GM19372 (cell line): Measurements from ENCODE around the gene RNU1-2.
"Not testable (repeated sequence)": the region's sequence is repeated elsewhere in the genome, so short reads cannot be mapped to it uniquely, and the experiment has no call there.

ENCODE experiments used
- ATAC-seq: cut with Tn5 transposase; IDR thresholded peaks from one replicate; pipeline ENCODE4 v1.9.1; 2021; ENCODE audit warnings: mild to moderate bottlenecking, low read depth, moderate library complexity; ENCODE audit not compliant: unreplicated experiment

RNU1-2 gene

DNA sequence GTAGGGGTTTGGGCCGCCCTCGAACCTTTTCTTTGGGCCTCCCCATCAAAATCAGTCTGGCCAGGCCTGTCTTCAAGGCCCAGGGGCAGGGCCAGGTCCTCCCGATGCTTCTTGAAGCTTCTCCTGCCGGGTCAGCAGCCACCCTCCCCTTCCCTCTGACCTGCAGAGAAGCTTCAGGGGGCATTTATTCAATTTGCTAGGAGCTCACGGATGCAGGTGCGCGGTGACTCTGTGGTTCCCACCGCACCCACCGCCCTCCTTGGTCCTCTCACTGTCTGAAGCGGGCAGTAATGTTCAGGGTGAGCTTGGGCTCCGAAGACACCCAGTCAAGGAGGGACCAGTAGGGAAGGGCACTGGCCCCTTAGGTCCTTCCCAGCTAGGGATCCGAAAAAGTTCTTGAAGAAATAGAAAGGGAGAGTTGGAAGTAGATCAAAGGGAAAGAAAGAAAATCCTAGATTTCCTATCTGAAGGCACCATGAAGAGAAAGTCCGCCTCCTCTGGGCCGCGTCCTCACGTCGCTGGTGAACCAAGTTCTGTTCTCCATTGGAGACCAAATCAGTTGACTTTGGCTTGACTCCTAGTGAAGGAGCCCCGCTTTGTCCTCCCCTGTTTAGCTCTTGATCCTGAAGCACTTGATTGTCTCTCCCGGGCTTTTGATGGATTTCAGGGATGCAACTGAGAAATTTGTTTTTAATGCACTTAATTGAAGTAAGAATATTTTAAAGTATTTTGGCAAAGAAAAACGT is 8.7 kb upstream of the RNU1-2 start:
- ATAC-seq = no peak

DNA sequence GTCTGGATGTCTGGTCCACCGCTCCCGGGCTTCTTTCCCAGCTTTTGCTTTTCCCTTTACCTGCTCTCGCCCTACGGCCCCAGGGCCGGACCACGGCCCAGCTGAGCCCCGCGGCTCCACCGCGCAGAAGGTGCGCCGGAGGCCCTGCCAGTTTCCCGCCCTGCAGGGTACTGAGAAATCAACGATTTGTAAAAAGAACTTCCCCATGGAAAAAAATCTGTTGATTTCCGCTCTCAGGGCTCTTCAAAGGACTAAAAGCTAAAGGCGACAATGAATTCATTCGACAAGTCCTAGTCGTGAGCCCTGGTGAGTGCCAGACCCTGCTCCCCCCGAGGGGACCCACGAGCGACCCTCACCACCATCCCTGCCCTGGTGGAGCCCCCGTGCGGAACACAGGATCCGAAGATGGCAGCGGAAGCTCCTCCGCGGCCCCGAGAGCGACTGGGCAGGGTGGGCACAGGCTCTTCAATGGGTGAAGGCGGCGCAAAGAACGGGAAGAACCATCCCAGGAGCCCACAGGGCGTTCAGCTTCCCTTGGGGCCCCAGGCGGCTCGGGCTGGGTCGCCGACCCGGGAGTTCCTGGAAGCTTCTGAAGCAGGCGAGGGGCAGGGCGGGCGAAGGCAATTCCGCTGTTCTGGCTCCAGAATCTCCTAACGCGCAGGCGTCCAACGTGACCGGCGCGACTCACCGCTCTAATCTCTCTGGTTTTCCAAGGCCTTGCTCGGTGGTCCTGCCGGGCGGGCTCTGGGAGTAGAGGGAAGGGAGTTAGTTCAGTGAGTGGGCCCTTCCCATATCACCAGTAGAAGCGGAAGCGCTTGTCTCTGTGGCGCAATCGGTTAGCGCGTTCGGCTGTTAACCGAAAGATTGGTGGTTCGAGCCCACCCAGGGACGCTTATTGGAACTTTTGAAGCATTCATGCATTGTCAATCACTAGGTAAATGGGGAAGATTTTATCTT is 6.6 kb upstream of the RNU1-2 start:
- ATAC-seq = no peak

DNA sequence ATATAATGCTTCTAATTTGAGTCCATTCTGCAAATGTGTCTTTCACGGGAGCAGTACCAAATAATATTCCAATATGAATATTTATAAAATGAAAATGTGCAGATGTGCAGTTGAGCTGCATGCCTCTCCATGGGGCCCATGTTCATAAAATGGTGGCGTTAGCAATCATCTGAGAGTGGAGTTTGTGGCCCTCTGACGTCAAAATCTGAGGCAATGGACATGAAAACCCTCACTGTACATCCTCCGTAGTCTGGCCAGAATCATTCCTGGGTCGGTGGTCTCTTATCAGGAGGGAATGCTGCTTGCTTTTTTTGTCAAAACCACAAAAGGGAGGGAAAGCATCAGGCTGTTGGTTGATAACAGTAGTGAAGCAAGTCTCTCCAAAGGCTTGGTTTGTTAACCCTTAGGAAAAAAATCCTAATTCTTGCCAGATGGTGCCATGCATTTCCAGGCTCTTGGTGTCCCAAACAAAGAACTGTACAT is 5.2 kb upstream of the RNU1-2 start:
- not testable (repeated sequence) for ATAC-seq

DNA sequence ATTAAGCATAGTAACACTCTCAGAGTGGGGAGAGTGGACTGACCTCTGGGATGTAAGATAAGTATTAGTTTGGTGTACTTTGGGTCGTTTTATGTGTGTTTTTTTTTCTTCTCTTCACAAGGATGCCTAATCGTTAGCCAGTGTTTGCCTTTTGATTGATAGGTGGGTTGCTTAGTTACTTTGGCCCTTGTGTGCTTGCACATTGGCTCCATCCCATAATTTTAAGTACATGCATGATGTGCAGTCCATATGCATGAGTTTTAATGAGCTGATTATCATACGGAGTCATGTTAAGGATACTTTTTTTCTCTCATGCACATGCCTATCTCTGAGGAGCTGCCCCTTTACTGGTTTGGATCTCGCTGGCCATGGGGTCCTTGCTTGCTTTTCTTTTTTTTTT is 4.7 kb upstream of the RNU1-2 start:
- not testable (repeated sequence) for ATAC-seq

DNA sequence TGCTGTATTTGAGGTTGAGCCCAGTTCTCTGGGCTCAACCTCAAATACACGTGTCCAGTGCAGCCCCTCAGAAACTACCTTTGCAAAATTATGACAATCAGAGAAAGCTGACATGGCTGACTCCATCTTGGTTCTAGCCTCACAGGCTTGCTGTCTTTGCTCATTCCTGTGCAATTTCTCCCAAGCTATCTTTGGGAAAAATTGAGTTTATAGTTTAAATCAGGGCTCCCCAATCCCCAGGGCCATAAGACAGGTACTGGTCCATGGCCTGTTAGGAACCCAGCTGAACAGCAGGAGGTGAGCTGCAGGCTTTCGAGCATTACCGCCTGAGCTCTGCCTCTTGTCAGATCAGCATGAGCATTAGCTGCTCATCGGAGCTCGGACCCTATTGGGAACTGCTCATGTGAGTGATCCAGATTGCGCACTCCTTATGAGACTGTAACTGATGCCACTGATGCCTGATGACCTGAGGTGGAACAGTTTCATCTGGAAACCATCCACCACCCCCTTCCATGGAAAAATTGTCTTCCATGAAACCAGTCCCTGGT is 2.7 kb upstream of the RNU1-2 start:
- not testable (repeated sequence) for ATAC-seq

DNA sequence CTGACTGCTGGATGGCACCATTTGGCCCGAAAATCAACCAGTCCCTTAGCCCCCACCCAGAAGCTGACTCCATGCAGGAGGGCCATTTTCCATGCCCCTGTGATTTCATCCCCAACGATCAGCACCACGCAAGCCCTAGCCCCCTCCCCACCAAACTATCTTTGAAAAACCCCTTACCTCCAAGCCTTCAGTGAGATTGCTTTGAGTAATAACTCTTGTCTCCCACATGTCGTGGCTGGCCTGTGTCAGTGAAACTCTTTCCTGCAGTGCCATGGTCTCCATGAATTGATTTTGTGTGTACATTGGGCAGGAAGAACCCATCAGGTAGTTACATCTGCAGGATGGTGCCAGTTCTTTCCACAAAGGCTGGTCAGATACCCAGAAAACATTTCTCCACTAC is 2.0 kb upstream of the RNU1-2 start:
- not testable (repeated sequence) for ATAC-seq

DNA sequence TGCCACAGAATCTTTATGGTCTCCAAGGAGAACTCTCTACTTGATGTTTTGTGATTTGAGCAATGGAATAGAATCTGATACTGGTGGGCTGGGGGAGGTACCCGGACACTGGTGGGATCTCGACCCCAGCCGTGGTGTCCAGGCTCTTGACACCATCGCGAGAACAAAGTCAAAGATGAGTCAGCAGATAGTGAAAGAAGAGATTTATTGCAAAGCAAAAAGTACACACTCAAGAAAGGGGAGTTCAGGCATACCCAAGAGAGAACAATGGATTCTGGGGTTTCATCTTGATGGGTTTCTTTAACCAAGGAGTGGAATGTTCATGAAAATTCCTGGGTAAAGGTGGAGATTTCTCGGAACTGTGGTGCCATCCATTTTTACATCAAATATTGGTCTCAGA is 1.4 kb upstream of the RNU1-2 start:
- not testable (repeated sequence) for ATAC-seq

DNA sequence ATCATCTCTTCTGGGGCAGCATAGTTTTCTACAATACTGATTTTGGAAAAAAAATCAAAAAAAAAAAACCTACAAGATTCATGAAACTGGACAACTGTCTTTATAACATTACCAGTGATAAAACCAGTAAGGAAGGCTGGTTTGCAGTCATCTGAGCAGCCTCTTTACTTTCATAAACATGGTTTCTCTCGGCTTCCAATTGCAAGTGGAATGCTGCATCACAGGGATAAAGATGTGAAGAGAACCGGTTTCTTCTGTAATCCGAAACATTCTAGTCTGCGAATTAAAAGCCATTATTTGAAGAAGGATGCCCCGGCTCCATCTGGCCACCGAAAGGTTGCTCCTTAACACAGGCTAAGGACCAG is 565 bp upstream of the RNU1-2 start:
- not testable (repeated sequence) for ATAC-seq

DNA sequence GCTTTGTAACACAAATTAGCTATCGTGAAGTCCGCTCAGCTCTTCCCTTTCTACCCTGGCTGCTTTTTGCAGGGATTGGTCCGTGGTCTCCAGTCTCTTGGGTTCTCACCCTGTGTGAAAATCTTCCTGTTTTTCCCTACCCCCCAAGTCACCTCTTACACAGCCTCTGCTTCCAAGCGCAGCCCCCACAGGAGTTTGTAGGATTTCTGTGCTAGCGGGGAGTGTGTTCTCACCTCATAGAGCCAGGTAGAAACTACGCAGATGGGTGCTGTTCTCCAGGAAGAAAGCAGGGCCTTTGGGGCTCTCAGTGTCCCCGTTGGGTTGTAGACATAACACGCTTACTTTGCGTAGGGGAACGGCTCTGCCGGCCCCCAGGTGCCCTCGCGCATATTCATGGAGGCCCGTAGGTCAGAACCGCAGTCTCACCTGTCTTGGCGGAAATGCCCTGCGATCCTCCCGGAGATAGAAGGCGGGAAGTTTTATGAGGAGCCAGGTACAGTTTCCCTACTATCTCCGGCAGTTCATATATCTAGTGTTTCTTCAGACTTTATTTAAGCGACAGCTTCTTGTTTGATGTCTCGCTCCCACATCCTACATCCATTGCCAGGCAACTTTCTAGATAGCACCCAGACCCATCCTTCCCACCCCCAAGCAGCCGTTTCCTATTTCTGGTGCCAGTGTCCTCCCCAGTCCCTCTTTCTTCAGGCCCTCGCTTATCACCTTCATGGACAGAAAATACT is 706 bp downstream of the RNU1-2 start:
- not testable (repeated sequence) for ATAC-seq

DNA sequence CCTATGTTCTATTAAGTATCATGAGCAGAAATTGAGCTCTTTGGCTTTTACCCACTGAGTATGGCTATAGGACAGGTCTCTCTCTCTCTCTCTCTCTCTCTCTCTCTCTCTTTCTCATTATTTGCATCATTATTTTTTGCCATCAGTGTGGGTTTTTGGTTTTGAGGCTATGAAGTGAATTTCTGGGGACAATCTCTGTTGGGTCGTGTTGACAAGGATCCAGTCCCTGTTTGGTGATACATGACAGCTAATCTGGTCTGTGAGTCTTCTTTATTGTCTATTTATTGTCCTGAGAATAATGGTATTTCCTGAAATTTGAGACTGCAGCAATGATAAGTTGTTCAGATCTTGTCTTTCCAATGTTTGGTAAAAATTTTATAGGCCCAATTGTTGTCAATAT is 1.9 kb downstream of the RNU1-2 start:
- not testable (repeated sequence) for ATAC-seq

DNA sequence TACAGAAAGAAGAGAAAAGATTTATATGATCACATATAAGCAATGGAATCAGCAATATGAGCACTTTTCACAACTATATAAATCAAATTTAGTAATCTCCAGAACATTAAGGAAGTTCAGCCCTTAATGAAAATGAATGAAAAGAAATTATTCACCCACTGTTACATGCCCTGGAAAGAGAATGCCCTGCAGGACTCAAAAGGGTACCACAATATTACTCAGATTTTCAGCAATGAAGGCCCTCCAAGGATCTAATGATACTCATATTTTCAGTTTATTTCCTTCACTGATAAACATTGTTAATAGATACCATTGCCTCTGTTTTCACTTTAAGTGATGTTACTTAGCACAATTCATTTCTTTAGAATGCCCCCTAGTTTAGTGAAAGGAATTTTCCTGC is 2.5 kb downstream of the RNU1-2 start:
- not testable (repeated sequence) for ATAC-seq

DNA sequence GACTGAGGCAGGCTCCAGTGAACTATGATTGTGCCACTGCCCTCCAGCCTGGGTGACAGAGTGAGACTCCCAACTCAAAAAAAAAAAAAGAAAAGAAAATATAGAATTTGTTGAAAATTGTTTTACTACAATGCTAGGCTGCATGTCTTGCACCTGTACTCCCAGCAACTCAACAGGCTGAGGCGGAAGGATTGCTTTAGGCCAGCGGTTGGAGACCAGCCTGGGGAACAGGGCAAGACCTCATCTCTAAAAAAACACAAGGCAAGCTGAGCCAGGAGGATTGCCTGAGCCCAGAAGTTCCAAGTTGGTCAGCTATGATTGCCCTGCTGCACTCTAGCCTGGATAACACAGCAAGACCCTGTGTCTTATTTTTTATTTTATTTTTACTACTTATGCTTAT is 3.2 kb downstream of the RNU1-2 start:
- ATAC-seq = not testable (repeated sequence)

DNA sequence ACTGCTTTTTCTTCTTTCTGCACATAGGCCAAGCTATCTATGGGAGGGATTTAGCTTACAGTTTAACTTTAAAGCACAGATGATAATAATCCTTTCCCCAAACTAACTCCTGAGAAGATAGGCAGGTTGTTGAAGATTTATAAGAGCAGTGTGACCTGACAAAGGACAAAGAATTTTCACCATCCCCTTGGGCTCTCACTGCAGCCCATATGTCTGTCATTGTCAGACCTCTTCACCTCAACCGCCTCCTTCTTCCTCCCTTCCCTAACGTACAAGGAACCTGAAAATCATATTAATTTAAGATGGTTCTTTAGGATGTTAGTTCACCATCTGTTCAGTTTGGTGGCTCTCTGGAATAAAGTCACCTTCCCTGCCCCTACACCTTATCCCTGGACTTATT is 5.0 kb downstream of the RNU1-2 start:
- ATAC-seq = no peak

DNA sequence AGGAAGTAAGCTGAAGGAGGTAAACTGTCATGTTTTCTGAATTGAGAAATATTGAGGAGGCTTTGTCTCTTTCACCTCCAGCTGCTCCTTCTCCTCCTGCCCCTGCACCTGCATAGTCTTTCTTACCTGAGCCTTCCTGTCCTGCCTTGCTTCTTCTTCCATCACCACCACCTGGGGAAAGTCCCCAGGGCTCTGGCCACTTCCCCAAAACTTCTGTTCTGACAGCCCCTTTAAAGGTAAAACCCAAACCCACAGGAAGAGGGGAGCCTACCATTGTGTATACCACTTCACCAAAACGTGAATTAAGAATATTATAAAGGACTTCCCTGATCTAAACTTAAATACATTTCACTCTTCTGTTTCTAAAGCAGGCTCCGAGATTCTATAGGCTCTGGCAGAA is 5.6 kb downstream of the RNU1-2 start:
- not testable (repeated sequence) for ATAC-seq

DNA sequence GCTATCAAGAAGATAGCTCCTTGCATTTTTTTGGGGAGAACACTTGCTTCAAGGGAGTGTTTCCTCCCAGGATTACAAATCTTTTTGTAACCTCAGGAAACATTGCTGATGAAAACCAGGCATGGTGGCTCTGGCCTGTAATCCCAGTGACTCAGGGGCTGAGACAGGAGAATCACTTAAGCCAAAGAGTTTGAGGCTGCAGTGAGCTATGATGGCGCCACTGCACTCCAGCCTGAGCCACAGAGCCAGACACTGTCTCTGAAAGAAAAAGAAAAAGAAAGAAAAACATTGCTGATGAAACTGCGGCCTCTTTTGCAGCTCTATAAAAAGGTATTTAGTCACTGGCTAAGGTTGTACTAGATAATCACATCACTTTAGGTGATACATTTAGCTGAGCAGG is 7.3 kb downstream of the RNU1-2 start:
- no peak for ATAC-seq

DNA sequence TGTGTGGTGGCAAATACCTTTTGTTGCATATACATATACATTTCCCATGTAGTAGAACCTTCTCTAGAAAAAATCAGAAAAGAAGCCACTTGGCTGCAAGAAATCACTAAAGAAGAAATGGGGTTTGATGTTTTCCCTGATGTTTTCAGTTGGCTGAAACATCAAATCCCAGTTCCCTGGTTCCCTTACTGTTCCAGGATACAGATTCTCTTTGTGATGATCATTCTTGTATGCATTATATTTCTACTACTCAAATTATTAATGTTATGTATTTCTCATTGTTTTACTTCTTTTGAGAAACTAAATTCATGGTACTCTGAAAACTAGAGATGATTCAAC is 7.6 kb downstream of the RNU1-2 start:
- no peak for ATAC-seq

DNA sequence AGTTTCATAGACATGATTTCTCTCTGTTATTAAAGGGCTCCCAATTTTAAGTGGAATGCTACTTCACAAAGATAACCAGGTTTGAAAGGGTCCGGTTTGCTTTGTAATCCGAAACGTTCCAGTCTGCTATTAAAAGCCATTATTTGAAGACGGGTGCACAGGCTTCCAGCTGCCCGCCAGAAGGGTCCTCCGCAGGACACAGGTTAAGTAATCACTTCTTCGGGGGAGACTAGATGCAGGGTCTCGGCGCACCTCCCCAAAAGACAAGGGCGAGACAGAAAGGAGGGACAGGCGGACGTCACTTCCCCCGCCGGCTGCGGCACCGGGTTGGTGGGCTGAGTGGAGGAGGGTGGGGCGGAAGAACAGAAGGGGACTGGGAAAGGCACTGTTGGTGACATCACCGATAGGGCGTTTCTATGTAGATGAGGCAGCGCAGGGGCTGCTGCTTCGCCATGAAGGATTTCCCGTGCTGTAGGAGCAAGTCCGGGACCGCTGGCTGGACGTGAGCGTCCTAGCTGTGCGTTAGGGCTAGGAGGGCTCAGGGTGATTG is 8.9 kb downstream of the RNU1-2 start:
- peak; percentile 82 for ATAC-seq

DNA sequence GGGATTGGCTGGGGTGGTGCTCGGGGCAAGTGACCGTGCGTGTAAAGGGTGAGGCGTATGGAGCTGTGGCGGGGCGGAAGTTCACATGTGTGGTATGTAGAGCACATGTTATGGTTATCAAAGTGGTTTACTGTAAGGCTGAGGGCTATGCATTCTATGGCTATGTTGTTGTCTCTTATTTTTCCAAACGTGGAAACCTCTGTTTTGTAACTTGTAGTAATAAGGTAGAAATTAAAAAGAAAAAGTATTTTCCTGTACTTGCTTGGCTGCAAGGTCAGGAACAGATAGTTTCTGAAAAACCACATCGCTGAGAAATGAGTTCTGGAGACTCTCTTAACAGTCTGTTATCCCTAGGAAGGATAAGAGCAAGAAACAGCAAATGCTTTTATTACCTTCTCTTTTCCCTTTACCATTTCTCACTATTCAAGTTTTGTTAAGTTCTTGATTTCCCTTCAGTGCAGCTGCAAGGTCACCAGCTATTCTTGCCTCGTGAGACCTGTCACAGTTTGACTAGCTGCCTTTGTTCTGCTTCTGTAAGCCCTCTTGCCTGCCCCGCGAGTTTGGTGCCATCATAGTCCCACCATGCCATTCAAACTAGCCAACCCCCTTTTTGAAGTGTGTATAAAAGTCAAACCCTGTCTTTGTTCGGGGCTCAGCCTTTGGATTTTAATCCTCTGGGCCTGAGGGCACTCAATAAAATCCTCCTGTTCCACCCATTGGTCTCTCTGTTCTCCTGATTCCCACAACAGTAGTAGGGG is 9.5 kb downstream of the RNU1-2 start:
- ATAC-seq = peak; percentile 68

DNA sequence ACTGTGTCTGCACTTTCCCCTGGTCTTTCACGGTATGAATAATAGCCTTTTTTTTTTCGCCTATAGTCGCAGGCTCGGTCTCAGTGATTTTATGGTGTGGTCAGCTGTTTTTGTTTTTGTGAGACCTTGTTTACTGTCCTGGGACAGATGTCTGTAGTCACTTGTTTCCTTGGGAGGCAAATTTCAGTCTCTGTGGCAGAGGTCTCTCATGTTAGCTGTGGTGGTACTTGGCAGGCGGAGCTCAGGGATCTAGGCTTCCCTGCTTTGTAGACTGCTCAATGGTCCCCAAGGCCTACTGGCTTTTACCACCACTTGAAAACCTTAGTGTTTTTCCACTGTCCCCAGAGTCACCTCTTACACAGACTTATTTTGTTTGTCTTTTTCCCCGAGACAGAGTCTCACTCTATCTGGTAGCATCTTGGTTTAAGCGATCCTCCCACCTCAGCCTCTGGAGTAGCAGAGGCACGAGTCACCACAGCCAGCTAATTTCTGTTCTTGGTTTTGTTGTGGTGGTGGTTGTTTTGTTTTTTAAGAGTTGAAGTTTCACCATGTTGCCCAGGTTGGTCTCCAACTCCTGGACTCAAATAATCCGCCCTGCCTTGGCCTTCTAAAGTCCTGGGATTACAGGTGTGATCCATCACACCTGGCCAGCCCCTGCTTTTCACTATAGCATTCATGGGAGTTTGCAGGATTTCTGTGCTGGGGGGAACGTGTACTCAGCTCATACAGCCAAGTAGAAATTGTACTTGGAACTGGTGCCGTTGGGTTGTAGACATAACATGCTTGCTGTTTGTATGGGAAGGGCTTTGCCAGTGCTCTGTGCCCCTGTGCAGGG is 10.3 kb downstream of the RNU1-2 start:
- no peak for ATAC-seq
